GM12878 (cell line): Measurements from ENCODE around the gene HOGA1. TPM values are rescaled to one million over a fixed set of nuclear protein-coding genes. Genes with fewer than 3 reads are reported as not detected.
A peak's percentile ranks its signal among the peaks of the same experiment; 100 is the strongest.

Experiments
- ASH2L ChIP-seq: fragments of 300-600, 200-600 bp; sonication (generic); IDR thresholded peaks from 2 replicates; pipeline ENCODE4 v1.6.1; 2017; ENCODE audit warnings: low read depth, mild to moderate bottlenecking, borderline replicate concordance
- ATF2 ChIP-seq: IDR thresholded peaks from 2 replicates; pipeline ENCODE4 v1.6.1; 2012; ENCODE audit warnings: low read length, inconsistent platforms
- CHD4 ChIP-seq: fragments of 200-600 bp; sonication (generic); IDR thresholded peaks from 2 replicates; pipeline ENCODE4 v1.6.1; 2016; ENCODE audit warnings: mild to moderate bottlenecking
- E2F8 ChIP-seq: fragments of 450-650 bp; IDR thresholded peaks from 2 replicates; pipeline ENCODE4 v1.6.1; 2018; ENCODE audit warnings: mild to moderate bottlenecking, low read depth, moderate library complexity; ENCODE audit not compliant: partially characterized antibody
- ELK1 ChIP-seq: IDR thresholded peaks from 2 replicates; pipeline ENCODE4 v1.6.1; 2012; ENCODE audit warnings: low read depth, low read length, improper control_type of control experiment
- ETV6 ChIP-seq, 2 experiments: fragments of 450-650 bp in 1 of 2; IDR thresholded peaks in 1 of 2; conservative IDR thresholded peaks in 1 of 2; 2 replicates each; pipeline ENCODE4 v1.6.1; 2014; ENCODE audit warnings: antibody characterized with exemption in 1 of 2, borderline replicate concordance in 1 of 2, low read depth in 1 of 2, mild to moderate bottlenecking in 1 of 2, moderate library complexity in 1 of 2
- HDGF ChIP-seq: fragments of 450-650 bp; IDR thresholded peaks from 2 replicates; pipeline ENCODE4 v1.6.1; 2016; ENCODE audit warnings: antibody characterized with exemption
- IKZF1 ChIP-seq: fragments of 450-650 bp; conservative IDR thresholded peaks from 2 replicates; pipeline ENCODE4 v1.6.1; 2017; ENCODE audit warnings: antibody characterized with exemption, mild to moderate bottlenecking
- IRF3 ChIP-seq: fragments of 450-650 bp; IDR thresholded peaks from 2 replicates; pipeline ENCODE4 v1.6.1; 2014; ENCODE audit warnings: mild to moderate bottlenecking
- IRF4 ChIP-seq: IDR thresholded peaks from 2 replicates; pipeline ENCODE4 v1.6.1; 2011; ENCODE audit warnings: low read depth, low read length
- KAT2A ChIP-seq: conservative IDR thresholded peaks from 2 replicates; pipeline ENCODE4 v1.6.1; 2011; ENCODE audit warnings: low read depth, low read length; ENCODE audit not compliant: control insufficient read depth
- NFIC ChIP-seq: IDR thresholded peaks from 2 replicates; pipeline ENCODE4 v1.6.1; 2012; ENCODE audit warnings: low read depth, mild to moderate bottlenecking, inconsistent platforms, low read length, moderate library complexity
- PRDM15 ChIP-seq: fragments of 450-650 bp; formaldehyde crosslinking; IDR thresholded peaks from 2 replicates; pipeline ENCODE4 v1.4.0; 2020; ENCODE audit warnings: mild to moderate bottlenecking, moderate library complexity
- RELA ChIP-seq: fragments of 450-650 bp; IDR thresholded peaks from 2 replicates; pipeline ENCODE4 v1.8.0; 2014; ENCODE audit warnings: borderline replicate concordance; ENCODE audit not compliant: partially characterized antibody
- SUZ12 ChIP-seq: fragments of 200-600 bp; sonication (generic); IDR thresholded peaks from one replicate; pipeline ENCODE4 v1.6.1; 2018; ENCODE audit warnings: antibody characterized with exemption, mild to moderate bottlenecking; ENCODE audit not compliant: unreplicated experiment
- polyA plus RNA-seq, 11 experiments: library from polyadenylated mRNA; depleted of rRNA in 4 of 11; unstranded in 6 of 11; stranded (reverse) in 5 of 11; fragments of >200 nt; fragmentation: Nextera tagmentation in 4 of 11; fragmentation: Illumina TruSeq in 1 of 11; extraction: Ambion mirVana in 4 of 11; extraction: Trizol in 1 of 11; gene quantifications; 1 replicate in 1 of 11; 2 replicates in 10 of 11; pipeline versions ENCODE4 v1.2.1 to v1.2.3, GENCODE V29; 2011 to 2016; ENCODE audit warnings: inconsistent platforms in 2 of 11, missing spikeins in 2 of 11, low read depth in 1 of 11
- total RNA-seq, 4 experiments: library from RNA; depleted of rRNA in 3 of 4; stranded (reverse); fragments of >200 nt in 3 of 4; fragmentation: Illumina TruSeq in 1 of 4; extraction: Trizol in 1 of 4; gene quantifications; 2 replicates each; pipeline versions ENCODE4 v1.2.1 to v1.2.3, GENCODE V29; 2013 to 2021

The HOGA1 gene
- total and polyA plus RNA-seq, 10 of the 15 experiments (the other 5 are each of a cell fraction or from before 2014, with no cell fraction given), result 0.01 to 0.19 (median 0.06) TPM; not detected in 6

- peak; percentile 79; the same call in 1 of the 2 replicates for TF ChIP-seq IRF3
- TF ChIP-seq CHD4, result no peak
- TF ChIP-seq ETV6 (conservative IDR thresholded peaks at IDR 0.05 in 1 of 2, IDR thresholded peaks at IDR 0.05 in 1 of 2; ENCODE audit: borderline replicate concordance in 1 of 2, low read depth in 1 of 2), result no peak
- TF ChIP-seq NFIC, result no peak
- no peak for TF ChIP-seq RELA
- no peak for TF ChIP-seq PRDM15 (CRISPR knock-in tag)
- TF ChIP-seq ATF2, result no peak
- peak; percentile 49 for TF ChIP-seq IKZF1
- TF ChIP-seq HDGF, result 0 out of 2 replicates have a peak, but pooled peaks have one; percentile 41
- no peak for TF ChIP-seq IRF4
- no peak for TF ChIP-seq E2F8
- no peak for TF ChIP-seq ELK1
- no peak for TF ChIP-seq SUZ12
- TF ChIP-seq KAT2A, result no peak
- TF ChIP-seq ASH2L, result no peak
Observed at GRCh38 chr10:97632949-97633884, 49.0 kb downstream of the HOGA1 start, which contains the start of gene MORN4 (continued).
